Vagina (tissue), 2 donors: ENCODE data around the gene F12. TPM values are rescaled to one million over a fixed set of nuclear protein-coding genes. Genes with fewer than 3 reads are reported as not detected.

ENCODE experiments used
- DNase-seq, 2 donors: peaks; one replicate each; pipeline ENCODE4 v3.0.0-alpha.2; 2017; ENCODE audit errors: extremely low spot score in 2 of 2
- H3K27ac ChIP-seq: fragments of 200-600 bp; sonication (generic); one replicate; pipeline ENCODE4 v1.5.1; 2019
- H3K27me3 ChIP-seq: fragments of 200-600 bp; sonication (generic); one replicate; pipeline ENCODE4 v1.5.1; 2019
- H3K36me3 ChIP-seq, 2 donors: fragments of 200-600 bp; sonication (generic); one replicate each; pipeline ENCODE4 v1.5.1; 2017 to 2019
- H3K4me1 ChIP-seq: fragments of 200-600 bp; sonication (generic); one replicate; pipeline ENCODE4 v1.5.1; 2019
- H3K4me3 ChIP-seq, 2 donors: fragments of 200-600 bp; sonication (generic); 1 replicate in 1 of 2; 2 replicates in 1 of 2; pipeline ENCODE4 v1.5.1; 2016 to 2019
- H3K9me3 ChIP-seq: fragments of 200-600 bp; sonication (generic); one replicate; pipeline ENCODE4 v1.5.1; 2019
- POLR2A ChIP-seq, 2 donors: fragments of 450-650 bp; IDR thresholded peaks; one replicate each; pipeline ENCODE4 v1.6.1; 2017; ENCODE audit warnings: antibody characterized with exemption in 2 of 2, mild to moderate bottlenecking in 2 of 2, moderate library complexity in 2 of 2
- POLR2AphosphoS5 ChIP-seq, 2 donors: sonication (generic); formaldehyde crosslinking; IDR thresholded peaks; one replicate each; pipeline ENCODE4 v1.9.0; 2017; ENCODE audit warnings: antibody characterized with exemption in 2 of 2, mild to moderate bottlenecking in 2 of 2, low read depth in 1 of 2; ENCODE audit not compliant: insufficient read depth in 1 of 2
- intact Hi-C: fragments of 100-400 bp; cut with DNase I; formaldehyde crosslinking; loops from one replicate; pipeline ENCODE4 v1.15.1; 2023
- total RNA-seq: library from RNA; depleted of rRNA; stranded (reverse); fragments of >200 nt; gene quantifications from one replicate; pipeline ENCODE4 v1.2.3, GENCODE V29; 2016
- TF ChIP-seq, protein P1 (sequence below), 3 experiments: fragments of 450-650 bp in 2 of 3; fragments of 200-600 bp in 1 of 3; sonication (generic) in 1 of 3; IDR thresholded peaks; one replicate each; pipeline ENCODE4 v1.5.1; 2017 to 2019; ENCODE audit warnings: antibody characterized with exemption in 3 of 3, mild to moderate bottlenecking in 2 of 3, moderate library complexity in 2 of 3

Gene F12
- total RNA-seq, 1 donor from 2014 or later: 5.2 TPM

DNA sequence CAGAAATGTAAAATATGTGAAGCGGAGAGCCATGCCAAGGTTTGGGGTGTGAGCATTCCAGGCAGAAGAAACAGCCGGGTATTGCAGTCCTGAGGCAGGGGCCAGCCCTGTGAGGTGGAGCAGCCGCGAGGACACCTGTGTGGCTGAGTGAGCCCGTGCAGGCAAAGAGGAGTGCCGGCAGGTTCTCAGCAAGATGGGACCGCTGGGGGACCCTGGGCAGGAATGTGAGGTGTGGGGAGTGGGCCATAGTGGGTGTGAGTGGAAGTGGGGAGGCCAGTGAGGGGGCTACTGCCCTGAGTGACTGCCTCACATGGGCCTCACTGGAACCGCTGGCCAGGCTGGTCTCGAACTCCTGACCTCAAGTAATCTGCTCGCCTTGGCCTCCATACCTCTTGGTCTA is 29.1 kb upstream of the F12 start:
- no peak overlapping the region for H3K4me3 ChIP-seq
- no peak for DNase-seq
- no peak overlapping the region for H3K27ac ChIP-seq
- no peaks in the 10 kb centered on the region for H3K27me3 ChIP-seq
- intact Hi-C loops: no loop called here
- TF ChIP-seq POLR2A (IDR thresholded peaks at IDR 0.05): no peak
- no peak for TF ChIP-seq POLR2AphosphoS5 (IDR thresholded peaks at IDR 0.05; ENCODE audit: insufficient read depth in 1 of 2, low read depth in 1 of 2)
- TF ChIP-seq, protein P1, sequence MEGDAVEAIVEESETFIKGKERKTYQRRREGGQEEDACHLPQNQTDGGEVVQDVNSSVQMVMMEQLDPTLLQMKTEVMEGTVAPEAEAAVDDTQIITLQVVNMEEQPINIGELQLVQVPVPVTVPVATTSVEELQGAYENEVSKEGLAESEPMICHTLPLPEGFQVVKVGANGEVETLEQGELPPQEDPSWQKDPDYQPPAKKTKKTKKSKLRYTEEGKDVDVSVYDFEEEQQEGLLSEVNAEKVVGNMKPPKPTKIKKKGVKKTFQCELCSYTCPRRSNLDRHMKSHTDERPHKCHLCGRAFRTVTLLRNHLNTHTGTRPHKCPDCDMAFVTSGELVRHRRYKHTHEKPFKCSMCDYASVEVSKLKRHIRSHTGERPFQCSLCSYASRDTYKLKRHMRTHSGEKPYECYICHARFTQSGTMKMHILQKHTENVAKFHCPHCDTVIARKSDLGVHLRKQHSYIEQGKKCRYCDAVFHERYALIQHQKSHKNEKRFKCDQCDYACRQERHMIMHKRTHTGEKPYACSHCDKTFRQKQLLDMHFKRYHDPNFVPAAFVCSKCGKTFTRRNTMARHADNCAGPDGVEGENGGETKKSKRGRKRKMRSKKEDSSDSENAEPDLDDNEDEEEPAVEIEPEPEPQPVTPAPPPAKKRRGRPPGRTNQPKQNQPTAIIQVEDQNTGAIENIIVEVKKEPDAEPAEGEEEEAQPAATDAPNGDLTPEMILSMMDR (IDR thresholded peaks at IDR 0.05): no peak
- H3K36me3 ChIP-seq: peaks cover 0 to 51% of the 10 kb centered on the region in 2 donors
- H3K4me1 ChIP-seq: no peaks in the 10 kb centered on the region
- H3K9me3 ChIP-seq: no peaks in the 10 kb centered on the region

DNA sequence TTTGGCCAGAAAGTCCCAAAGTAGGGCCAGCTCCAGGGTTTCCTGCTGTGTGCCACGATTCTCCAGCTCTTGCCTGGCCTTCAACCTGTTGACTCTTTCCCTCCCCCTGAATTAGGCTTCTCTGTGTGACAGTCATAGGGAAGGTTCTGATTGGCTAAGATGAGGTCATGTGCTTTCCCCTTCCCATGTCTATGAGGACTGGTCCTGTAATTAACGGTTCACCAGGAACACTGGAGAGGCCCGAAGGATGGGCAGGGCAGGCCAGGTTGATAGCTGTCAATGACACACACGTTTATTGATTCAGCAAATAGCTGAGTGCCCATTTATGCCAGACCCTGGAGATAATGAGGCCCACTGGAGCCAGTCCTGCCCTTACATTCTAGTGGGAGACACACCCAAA is 28.3 kb upstream of the F12 start:
- intact Hi-C loops: no loop called here
- TF ChIP-seq POLR2A (IDR thresholded peaks at IDR 0.05) (no peak), POLR2AphosphoS5 (IDR thresholded peaks at IDR 0.05; ENCODE audit: insufficient read depth in 1 of 2, low read depth in 1 of 2) (no peak)
- TF ChIP-seq, protein P1 (IDR thresholded peaks at IDR 0.05): no peak
- H3K27ac ChIP-seq: no peak overlapping the region
- H3K4me1 ChIP-seq: no peaks in the 10 kb centered on the region
- no peak for DNase-seq
- H3K27me3 ChIP-seq: no peaks in the 10 kb centered on the region
- H3K36me3 ChIP-seq: peaks cover 0 to 58% of the 10 kb centered on the region in 2 donors
- H3K4me3 ChIP-seq: no peak overlapping the region
- H3K9me3 ChIP-seq: no peaks in the 10 kb centered on the region

DNA sequence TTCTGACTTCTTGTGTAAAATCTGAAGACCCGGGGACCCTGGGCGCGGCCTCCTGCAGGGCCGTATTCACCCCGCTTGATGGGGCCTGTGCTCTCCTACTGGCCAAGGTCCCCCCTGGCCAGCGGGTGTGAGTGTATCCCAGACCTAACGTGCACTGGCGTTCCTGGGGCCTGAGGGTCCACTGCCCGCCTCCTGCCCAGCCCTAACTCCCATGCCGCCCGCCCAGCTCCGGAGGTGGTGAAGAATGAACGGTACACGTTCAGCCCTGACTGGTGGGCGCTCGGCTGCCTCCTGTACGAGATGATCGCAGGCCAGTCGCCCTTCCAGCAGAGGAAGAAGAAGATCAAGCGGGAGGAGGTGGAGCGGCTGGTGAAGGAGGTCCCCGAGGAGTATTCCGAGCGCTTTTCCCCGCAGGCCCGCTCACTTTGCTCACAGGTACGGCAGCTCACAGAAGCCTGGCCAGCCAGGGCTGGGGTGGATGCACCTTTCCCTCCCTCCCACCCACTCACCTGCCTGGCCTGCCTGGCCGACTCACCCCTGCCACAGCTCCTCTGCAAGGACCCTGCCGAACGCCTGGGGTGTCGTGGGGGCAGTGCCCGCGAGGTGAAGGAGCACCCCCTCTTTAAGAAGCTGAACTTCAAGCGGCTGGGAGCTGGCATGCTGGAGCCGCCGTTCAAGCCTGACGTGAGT is 26.6 kb upstream of the F12 start:
- DNase-seq: no peak
- no peak overlapping the region for H3K27ac ChIP-seq
- H3K4me3 ChIP-seq: no peak overlapping the region
- H3K9me3 ChIP-seq: no peaks in the 10 kb centered on the region
- H3K4me1 ChIP-seq: peaks cover 6% of the 10 kb centered on the region
- no peak for TF ChIP-seq POLR2A (IDR thresholded peaks at IDR 0.05)
- TF ChIP-seq POLR2AphosphoS5 (IDR thresholded peaks at IDR 0.05; ENCODE audit: insufficient read depth in 1 of 2, low read depth in 1 of 2): no peak
- TF ChIP-seq, protein P1 (IDR thresholded peaks at IDR 0.05): no peak
- peaks cover 0 to 56% of the 10 kb centered on the region in 2 donors for H3K36me3 ChIP-seq
- no peaks in the 10 kb centered on the region for H3K27me3 ChIP-seq
- intact Hi-C loops: no loop called here

DNA sequence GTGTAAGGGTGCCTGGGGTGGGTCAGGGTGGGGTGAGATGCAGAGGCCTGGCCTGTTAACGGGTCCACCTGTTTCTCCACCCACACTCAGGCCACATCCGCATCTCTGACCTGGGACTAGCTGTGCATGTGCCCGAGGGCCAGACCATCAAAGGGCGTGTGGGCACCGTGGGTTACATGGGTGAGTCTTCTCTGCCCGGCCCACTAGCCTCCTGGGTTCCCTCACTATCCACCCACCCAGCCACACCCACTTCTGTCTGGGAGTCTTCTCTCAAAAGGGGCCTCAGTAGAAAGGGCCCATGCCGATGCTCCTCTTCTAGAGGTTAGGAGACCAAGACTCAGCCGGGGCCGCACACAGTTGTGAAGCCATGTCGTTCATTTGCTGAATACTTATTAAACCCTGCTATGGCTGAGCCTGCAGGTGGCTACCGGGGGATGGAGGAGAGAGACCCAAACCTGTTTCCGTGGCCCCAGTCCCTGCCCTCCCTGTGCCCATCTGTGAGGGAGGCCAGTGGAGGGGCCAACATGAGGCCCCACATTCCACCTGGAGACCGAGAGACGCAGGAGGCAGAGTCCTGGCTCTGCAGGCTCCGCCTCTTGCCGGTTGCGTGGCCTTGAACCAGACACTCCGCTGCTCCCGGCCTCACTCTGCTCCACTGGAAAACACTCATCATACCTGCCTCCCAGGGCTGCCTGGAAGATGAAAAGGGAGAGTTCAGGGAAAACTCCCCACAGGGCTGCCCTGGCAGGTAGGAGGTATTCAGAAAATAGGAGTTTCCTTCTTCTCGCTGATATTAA is 25.8 kb upstream of the F12 start:
- Histone ChIP-seq H3K27ac (no peak overlapping the region), H3K27me3 (no peaks in the 10 kb centered on the region), H3K36me3 (peaks cover 0 to 51% of the 10 kb centered on the region in 2 donors), H3K9me3 (no peaks in the 10 kb centered on the region), H3K4me3 (no peak overlapping the region), H3K4me1 (peaks cover 15% of the 10 kb centered on the region)
- DNase-seq: no peak
- TF ChIP-seq, protein P1 (IDR thresholded peaks at IDR 0.05): no peak
- TF ChIP-seq POLR2A (IDR thresholded peaks at IDR 0.05) (no peak), POLR2AphosphoS5 (IDR thresholded peaks at IDR 0.05; ENCODE audit: insufficient read depth in 1 of 2, low read depth in 1 of 2) (no peak)
- intact Hi-C loops: no loop called here

DNA sequence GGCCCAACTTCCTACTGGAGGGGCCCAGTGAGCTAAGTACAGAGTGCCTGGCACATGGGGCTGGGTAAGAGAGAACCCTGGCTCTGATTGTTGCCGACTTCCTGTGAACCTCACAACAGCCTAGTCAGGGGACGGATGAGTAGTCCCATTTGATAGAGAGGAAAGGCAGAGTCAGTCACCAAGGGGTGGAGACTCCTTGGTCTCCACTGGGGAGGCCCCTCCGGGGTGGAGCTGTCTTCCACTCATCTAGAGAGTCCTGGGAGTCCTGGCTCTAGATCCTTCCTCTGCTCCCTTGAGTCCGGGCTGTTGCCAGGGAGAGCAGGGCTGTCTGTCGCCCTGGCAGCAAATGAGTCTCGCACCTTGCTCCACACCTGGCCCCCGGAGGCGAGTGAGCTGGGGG is 25.1 kb upstream of the F12 start:
- intact Hi-C loops: no loop called here
- Histone ChIP-seq H3K4me3 (no peak overlapping the region), H3K27me3 (no peaks in the 10 kb centered on the region), H3K9me3 (no peaks in the 10 kb centered on the region), H3K27ac (no peak overlapping the region), H3K36me3 (peaks cover 0 to 51% of the 10 kb centered on the region in 2 donors), H3K4me1 (peaks cover 21% of the 10 kb centered on the region)
- no peak for DNase-seq
- TF ChIP-seq, protein P1 (IDR thresholded peaks at IDR 0.05): no peak
- TF ChIP-seq POLR2A (IDR thresholded peaks at IDR 0.05) (no peak), POLR2AphosphoS5 (IDR thresholded peaks at IDR 0.05; ENCODE audit: insufficient read depth in 1 of 2, low read depth in 1 of 2) (no peak)
